GM23338 (cell line): ENCODE results near the gene FSD1. TPM values are rescaled to one million over a fixed set of nuclear protein-coding genes. Genes with fewer than 3 reads are reported as not detected.

Source experiments
- ATAC-seq: fragments of 200-7000 bp; cut with Tn5 transposase; 3 replicates; pipeline ENCODE4 v1.9.1; 2020
- DNase-seq: peaks from one replicate; pipeline ENCODE4 v3.0.0-alpha.2; 2015; ENCODE audit warnings: low spot score
- H2AFZ ChIP-seq: fragments of 200-600 bp; sonication (generic); 2 replicates; pipeline ENCODE4 v1.8.0; 2016; ENCODE audit warnings: antibody characterized with exemption, mild to moderate bottlenecking, moderate library complexity
- H3F3A ChIP-seq: fragments of 200-600 bp; sonication (generic); replicated peaks from 2 replicates; pipeline ENCODE4 v1.8.0; 2017; ENCODE audit warnings: antibody characterized with exemption, mixed run types, low read depth
- H3K27ac ChIP-seq: fragments of 200-600 bp; sonication (generic); 2 replicates; pipeline ENCODE4 v1.6.1; 2016; ENCODE audit warnings: low read depth
- H3K27me3 ChIP-seq: fragments of 200-600 bp; sonication (generic); 2 replicates; pipeline ENCODE4 v1.8.0; 2016; ENCODE audit warnings: mild to moderate bottlenecking, mixed run types, moderate library complexity; ENCODE audit not compliant: insufficient read depth
- H3K36me3 ChIP-seq: fragments of 200-600 bp; sonication (generic); 2 replicates; pipeline ENCODE4 v1.8.0; 2016; ENCODE audit warnings: mild to moderate bottlenecking; ENCODE audit not compliant: insufficient read depth
- H3K4me1 ChIP-seq: fragments of 200-600 bp; sonication (generic); 2 replicates; pipeline ENCODE4 v1.8.0; 2016; ENCODE audit warnings: mild to moderate bottlenecking, moderate library complexity; ENCODE audit not compliant: insufficient read depth
- H3K4me2 ChIP-seq: fragments of 200-600 bp; sonication (generic); 2 replicates; pipeline ENCODE4 v1.7.1; 2017; ENCODE audit warnings: mixed run types
- H3K4me3 ChIP-seq: fragments of 200-600 bp; sonication (generic); 2 replicates; pipeline ENCODE4 v1.6.1; 2016; ENCODE audit warnings: mixed run types
- H3K79me2 ChIP-seq: fragments of 200-600 bp; sonication (generic); replicated peaks from 2 replicates; pipeline ENCODE4 v1.8.0; 2017; ENCODE audit warnings: mild to moderate bottlenecking; ENCODE audit not compliant: insufficient read depth
- H3K9me2 ChIP-seq: fragments of 200-600 bp; sonication (generic); 2 replicates; pipeline ENCODE4 v1.8.0; 2017; ENCODE audit not compliant: insufficient read depth
- H4K20me1 ChIP-seq: fragments of 200-600 bp; sonication (generic); replicated peaks from 2 replicates; pipeline ENCODE4 v1.8.0; 2017; ENCODE audit warnings: mild to moderate bottlenecking; ENCODE audit not compliant: insufficient read depth
- H3K27ac Mint-ChIP-seq: 2 replicates; pipeline ENCODE4 v1.8.0; 2020; ENCODE audit warnings: inconsistent platforms, mild to moderate bottlenecking, moderate library complexity, mixed read lengths
- H3K27me3 Mint-ChIP-seq: 3 replicates; pipeline ENCODE4 v1.8.0; 2022; ENCODE audit warnings: low read depth, mild to moderate bottlenecking, moderate library complexity, mixed read lengths, inconsistent platforms; ENCODE audit not compliant: insufficient read depth, poor library complexity
- H3K36me3 Mint-ChIP-seq: 3 replicates; pipeline ENCODE4 v1.8.0; 2021; ENCODE audit warnings: low read depth, mild to moderate bottlenecking, inconsistent platforms, moderate library complexity, mixed read lengths
- H3K4me1 Mint-ChIP-seq: 3 replicates; pipeline ENCODE4 v1.8.0; 2020; ENCODE audit warnings: mild to moderate bottlenecking, inconsistent platforms, mixed read lengths
- H3K4me3 Mint-ChIP-seq: 3 replicates; pipeline ENCODE4 v1.8.0; 2021; ENCODE audit warnings: moderate library complexity, mild to moderate bottlenecking, inconsistent platforms, mixed read lengths
- H3K9me3 Mint-ChIP-seq: 3 replicates; pipeline ENCODE4 v1.8.0; 2020; ENCODE audit warnings: moderate library complexity, mild to moderate bottlenecking, inconsistent platforms, mixed read lengths
- CREB1 ChIP-seq: fragments of 250-450 bp; sonication (Bioruptor Pico); IDR thresholded peaks from 2 replicates; pipeline ENCODE4 v1.5.0; 2020; ENCODE audit warnings: low read depth, mild to moderate bottlenecking, moderate library complexity
- EZH2phosphoT487 ChIP-seq: fragments of 200-600 bp; sonication (generic); IDR thresholded peaks from one replicate; pipeline ENCODE4 v1.8.1; 2018; ENCODE audit warnings: antibody characterized with exemption; ENCODE audit not compliant: unreplicated experiment
- JUNB ChIP-seq: IDR thresholded peaks from one replicate; pipeline ENCODE4 v1.6.1; 2016; ENCODE audit warnings: antibody characterized with exemption; ENCODE audit not compliant: unreplicated experiment
- POLR2AphosphoS5 ChIP-seq: IDR thresholded peaks from 2 replicates; pipeline ENCODE4 v1.6.1; 2016; ENCODE audit warnings: antibody characterized with exemption, low read depth
- ZNF114 ChIP-seq: fragments of 250-450 bp; sonication (Bioruptor Pico); IDR thresholded peaks from 2 replicates; pipeline ENCODE4 v1.5.0; 2020; ENCODE audit warnings: mild to moderate bottlenecking, moderate library complexity
- polyA plus RNA-seq: library from polyadenylated mRNA; unstranded; fragments of >200 nt; fragmentation: Nextera tagmentation; extraction: Ambion mirVana; gene quantifications from 2 replicates; pipeline ENCODE4 v1.2.1, GENCODE V29; 2016
- total RNA-seq: library from RNA; depleted of rRNA; stranded (reverse); fragments of >200 nt; shearing (Covaris generic); gene quantifications from 2 replicates; pipeline ENCODE4 v1.2.3, GENCODE V29; 2014
- TF ChIP-seq, protein P1 (sequence below), 2 experiments: fragments of 200-600 bp in 1 of 2; sonication (generic) in 1 of 2; conservative IDR thresholded peaks; 2 replicates each; pipeline versions ENCODE4 v1.5.1 to v1.6.1; 2016 to 2017; ENCODE audit warnings: antibody characterized with exemption in 2 of 2, low read depth in 2 of 2, mild to moderate bottlenecking in 2 of 2, moderate library complexity in 1 of 2

Gene FSD1
- total and polyA plus RNA-seq, 2 experiments from 2014 or later = 50.7 to 82.9 TPM

DNA sequence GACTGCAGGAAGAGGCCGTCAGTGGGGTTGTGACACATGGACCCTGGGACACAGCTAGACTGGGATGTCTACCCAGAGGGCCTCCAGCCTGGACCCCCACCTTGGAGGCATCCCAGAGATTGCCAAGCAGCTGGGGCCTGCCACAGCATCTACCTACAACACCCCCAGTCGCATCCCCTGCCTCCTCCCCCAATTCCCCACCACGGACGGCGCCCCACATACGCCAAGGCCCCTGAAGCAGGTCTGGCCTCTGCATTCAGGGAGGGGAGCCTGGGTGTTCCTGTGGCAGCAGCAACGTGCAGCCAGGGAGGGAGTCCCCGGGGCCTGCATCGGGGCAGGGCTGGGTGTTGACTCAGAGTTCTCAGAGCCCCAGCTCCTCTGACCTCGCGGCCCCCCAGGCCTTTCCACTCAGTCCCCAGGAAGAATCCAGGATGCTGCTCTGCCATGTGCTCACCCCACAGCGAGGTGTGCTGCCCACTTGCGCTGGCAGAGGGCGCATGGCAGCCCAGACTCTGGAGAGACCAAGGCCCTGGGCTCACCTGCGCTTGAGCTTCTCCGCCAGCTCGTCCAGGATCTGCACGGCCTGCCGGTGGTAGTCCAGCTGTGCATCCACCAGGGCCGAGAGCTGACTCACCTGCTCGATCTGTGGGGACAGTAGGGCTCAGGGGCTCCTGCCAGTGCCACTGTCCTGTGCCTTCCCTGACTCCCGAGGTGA is 58.6 kb downstream of the FSD1 start:
- Histone ChIP-seq H3K79me2 (peaks cover 3% of the 10 kb centered on the region; the same call in 1 of the 2 replicates), H3K4me2 (no peak overlapping the region), H3K9me2 (no peaks in the 10 kb centered on the region), H3K4me1 (no peaks in the 10 kb centered on the region; the same call in 1 of the 2 replicates), H3K36me3 (no peaks in the 10 kb centered on the region), H4K20me1 (no peaks in the 10 kb centered on the region; the same call in 1 of the 2 replicates), H2AFZ (no peak overlapping the region), H3F3A (peaks cover 26% of the 10 kb centered on the region), H3K27ac (no peak overlapping the region), H3K4me3 (no peak overlapping the region), H3K27me3 (no peaks in the 10 kb centered on the region)
- Mint-ChIP-seq H3K27me3 (peaks cover 28% of the 10 kb centered on the region), H3K27ac (no peak overlapping the region), H3K9me3 (no peaks in the 10 kb centered on the region), H3K4me3 (no peak overlapping the region), H3K4me1 (peaks cover 10% of the 10 kb centered on the region), H3K36me3 (peaks cover 20% of the 10 kb centered on the region)
- no peak for TF ChIP-seq EZH2phosphoT487
- no peak for TF ChIP-seq CREB1
- TF ChIP-seq ZNF114 = no peak
- peak; percentile 28; the same call in 1 of the 2 replicates for TF ChIP-seq POLR2AphosphoS5
- TF ChIP-seq, protein P1, sequence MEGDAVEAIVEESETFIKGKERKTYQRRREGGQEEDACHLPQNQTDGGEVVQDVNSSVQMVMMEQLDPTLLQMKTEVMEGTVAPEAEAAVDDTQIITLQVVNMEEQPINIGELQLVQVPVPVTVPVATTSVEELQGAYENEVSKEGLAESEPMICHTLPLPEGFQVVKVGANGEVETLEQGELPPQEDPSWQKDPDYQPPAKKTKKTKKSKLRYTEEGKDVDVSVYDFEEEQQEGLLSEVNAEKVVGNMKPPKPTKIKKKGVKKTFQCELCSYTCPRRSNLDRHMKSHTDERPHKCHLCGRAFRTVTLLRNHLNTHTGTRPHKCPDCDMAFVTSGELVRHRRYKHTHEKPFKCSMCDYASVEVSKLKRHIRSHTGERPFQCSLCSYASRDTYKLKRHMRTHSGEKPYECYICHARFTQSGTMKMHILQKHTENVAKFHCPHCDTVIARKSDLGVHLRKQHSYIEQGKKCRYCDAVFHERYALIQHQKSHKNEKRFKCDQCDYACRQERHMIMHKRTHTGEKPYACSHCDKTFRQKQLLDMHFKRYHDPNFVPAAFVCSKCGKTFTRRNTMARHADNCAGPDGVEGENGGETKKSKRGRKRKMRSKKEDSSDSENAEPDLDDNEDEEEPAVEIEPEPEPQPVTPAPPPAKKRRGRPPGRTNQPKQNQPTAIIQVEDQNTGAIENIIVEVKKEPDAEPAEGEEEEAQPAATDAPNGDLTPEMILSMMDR (conservative IDR thresholded peaks at IDR 0.05; ENCODE audit: low read depth in 2 of 2) = peak; percentile 40 to 62; a peak in 3 of 4 replicates
- DNase-seq (peak; percentile 59), ATAC-seq (peak; percentile 34)

DNA sequence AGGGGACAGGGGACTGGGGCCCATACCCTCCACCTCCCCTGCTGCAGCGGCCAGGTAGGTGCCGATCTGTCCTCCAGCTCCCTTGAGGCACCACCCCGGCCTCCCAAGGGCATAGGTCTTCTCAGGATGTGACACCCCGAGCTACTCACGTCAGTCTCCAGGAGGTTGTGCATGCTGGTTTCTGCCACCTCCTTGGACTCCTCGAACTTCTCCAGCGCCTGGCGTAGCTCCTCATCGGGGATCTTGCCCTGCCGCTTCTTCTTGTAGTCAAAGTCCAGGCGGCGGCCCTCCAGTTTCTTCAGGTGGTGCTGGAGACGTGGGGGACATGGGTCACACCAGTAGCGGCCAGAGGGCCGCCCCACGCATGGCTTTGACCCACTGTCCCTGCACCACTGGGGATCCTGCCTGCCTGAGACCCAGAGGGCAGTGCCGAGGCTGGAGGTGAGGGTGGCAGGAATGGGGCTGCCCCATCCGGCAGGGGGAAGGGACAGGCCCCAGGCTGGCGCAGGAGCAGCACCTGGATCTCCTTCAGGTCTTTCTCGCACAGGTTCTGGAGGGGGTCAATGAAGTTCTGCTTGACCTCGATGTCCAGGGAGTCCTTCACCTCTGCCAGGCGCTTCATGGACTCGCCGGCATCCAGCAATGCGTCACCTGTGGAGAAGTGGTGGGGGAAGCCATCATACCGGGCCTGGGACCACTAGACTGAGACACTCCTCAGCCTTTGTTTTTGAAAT is 59.3 kb downstream of the FSD1 start:
- H3K27me3 Mint-ChIP-seq = peaks cover 32% of the 10 kb centered on the region
- no peak for DNase-seq

DNA sequence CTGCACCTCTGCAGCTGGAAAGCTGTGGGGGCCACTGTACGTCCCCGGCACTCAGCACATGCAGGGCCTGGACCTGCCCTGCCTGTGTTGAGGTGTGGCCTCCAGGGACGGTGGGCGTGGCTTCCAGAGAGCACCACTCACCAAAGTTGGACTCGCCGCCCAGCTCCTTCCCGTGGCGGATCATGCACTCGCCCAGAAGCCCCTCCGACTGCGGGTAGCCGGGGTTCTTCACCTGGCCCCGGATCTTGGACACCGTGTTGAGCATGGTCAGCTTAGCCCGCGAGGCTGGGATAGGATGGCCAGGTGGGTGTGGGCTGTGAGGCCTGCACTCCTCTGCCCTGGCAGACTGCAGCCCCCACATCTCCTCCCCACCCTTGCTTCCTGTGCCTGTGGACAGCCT is 60.9 kb downstream of the FSD1 start:
- no peak overlapping the region for H3K27ac Mint-ChIP-seq
- peaks cover 10% of the 10 kb centered on the region for H3K4me1 ChIP-seq
- no peaks in the 10 kb centered on the region for H3K9me2 ChIP-seq
- no peaks in the 10 kb centered on the region for H3K9me3 Mint-ChIP-seq
- DNase-seq (no peak), ATAC-seq (no peak)
- peaks cover 11% of the 10 kb centered on the region; the same call in 1 of the 2 replicates for H4K20me1 ChIP-seq
- H3K4me3 ChIP-seq = no peak overlapping the region
- peaks cover 37% of the 10 kb centered on the region for H3K27me3 Mint-ChIP-seq
- H3K27ac ChIP-seq = no peak overlapping the region
- no peak overlapping the region for H3K4me3 Mint-ChIP-seq
- TF ChIP-seq, protein P1 (conservative IDR thresholded peaks at IDR 0.05; ENCODE audit: low read depth in 2 of 2) = no peak
- TF ChIP-seq POLR2AphosphoS5 = 0 out of 2 replicates have a peak, but pooled peaks have one; percentile 25
- no peaks in the 10 kb centered on the region for H3K36me3 ChIP-seq
- no peak overlapping the region for H2AFZ ChIP-seq
- H3K79me2 ChIP-seq = peaks cover 11% of the 10 kb centered on the region; the same call in 1 of the 2 replicates
- H3K36me3 Mint-ChIP-seq = peaks cover 15% of the 10 kb centered on the region
- peaks cover 22% of the 10 kb centered on the region for H3K4me1 Mint-ChIP-seq
- H3K27me3 ChIP-seq = no peaks in the 10 kb centered on the region
- no peak overlapping the region for H3K4me2 ChIP-seq
- H3F3A ChIP-seq = peaks cover 22% of the 10 kb centered on the region

More for the DNA sequence above, 59.3 kb downstream of the FSD1 start:
- no peak for ATAC-seq
- Histone ChIP-seq H3K4me3 (no peak overlapping the region), H2AFZ (no peak overlapping the region), H3K79me2 (peaks cover 11% of the 10 kb centered on the region; the same call in 1 of the 2 replicates), H3K36me3 (no peaks in the 10 kb centered on the region), H3K9me2 (no peaks in the 10 kb centered on the region), H3K27ac (no peak overlapping the region), H3F3A (peaks cover 26% of the 10 kb centered on the region), H3K27me3 (no peaks in the 10 kb centered on the region), H3K4me2 (no peak overlapping the region), H4K20me1 (peaks cover 4% of the 10 kb centered on the region; the same call in 1 of the 2 replicates), H3K4me1 (no peaks in the 10 kb centered on the region; the same call in 1 of the 2 replicates)
- H3K27ac Mint-ChIP-seq = no peak overlapping the region
- H3K36me3 Mint-ChIP-seq = peaks cover 20% of the 10 kb centered on the region
- no peak overlapping the region for H3K4me3 Mint-ChIP-seq
- H3K4me1 Mint-ChIP-seq = peaks cover 14% of the 10 kb centered on the region
- TF ChIP-seq JUNB (no peak), POLR2AphosphoS5 (peak; percentile 52; the same call in 1 of the 2 replicates)
- H3K9me3 Mint-ChIP-seq = no peaks in the 10 kb centered on the region
